NCI-H1417 (cell line): ENCODE measurements around the gene TPGS1.
A peak's percentile ranks its signal among the peaks of the same experiment; 100 is the strongest.
"Not testable (repeated sequence)": the region's sequence is repeated elsewhere in the genome, so short reads cannot be mapped to it uniquely, and the experiment has no call there.

Source experiments
- DNase-seq, 3 experiments: peaks; one replicate each; lab custom pipeline; 2025; lab: John Stamatoyannopoulos, UW

The TPGS1 gene

DNA sequence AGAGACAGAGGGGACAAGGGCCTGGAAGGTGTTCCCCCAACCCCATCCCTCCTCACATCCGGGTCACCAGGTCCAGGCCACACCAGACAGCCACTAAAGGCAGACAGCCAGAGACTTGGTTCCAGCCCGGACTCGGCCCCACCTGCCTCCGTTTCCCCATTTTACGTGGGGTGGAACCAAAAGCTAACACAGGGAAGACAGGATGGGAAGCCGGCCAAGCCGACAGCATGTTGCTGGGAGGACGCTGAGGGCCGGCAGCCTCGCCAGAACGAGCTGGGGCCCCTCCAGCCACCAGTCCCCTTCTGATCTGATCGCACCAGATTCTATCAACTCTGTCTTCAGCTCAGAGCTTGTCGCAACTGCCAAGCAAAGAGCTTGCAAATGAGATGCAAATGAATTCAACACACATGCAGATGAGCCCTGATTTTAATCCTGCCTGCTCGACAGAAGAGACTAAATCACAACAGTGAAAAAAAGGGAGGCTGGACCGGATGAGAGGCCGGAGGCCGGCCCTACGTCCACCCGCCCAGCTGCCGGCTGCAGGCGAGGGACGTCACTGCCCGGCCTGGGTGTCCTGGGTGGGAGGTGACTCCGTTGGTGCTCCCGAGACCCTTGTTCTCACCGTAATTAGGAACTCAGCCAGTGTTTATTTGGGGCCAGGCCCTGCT lies 28.9 kb upstream of the TPGS1 start:
- no peak for DNase-seq

DNA sequence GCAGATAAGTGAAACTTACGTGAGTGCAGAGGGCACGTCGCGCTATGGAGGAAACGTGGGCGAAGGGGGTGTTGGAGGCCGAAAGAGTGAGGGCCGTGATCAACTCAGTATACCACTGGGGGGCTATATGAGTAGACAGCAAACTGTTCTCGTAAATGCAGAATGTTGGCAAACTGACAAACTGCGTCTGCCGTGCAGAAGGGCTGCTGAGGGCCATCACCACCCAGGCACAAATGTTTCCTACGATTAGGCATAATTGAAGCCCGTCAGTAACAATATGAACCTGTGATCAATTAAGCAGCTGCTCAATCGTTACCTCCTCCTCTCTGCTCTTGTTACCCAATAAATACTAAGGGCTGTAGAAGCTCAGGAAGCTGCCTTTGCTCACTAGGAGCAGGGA lies 28.3 kb upstream of the TPGS1 start:
- DNase-seq, result peak in 2 of 3 experiments; percentile 39 to 70

DNA sequence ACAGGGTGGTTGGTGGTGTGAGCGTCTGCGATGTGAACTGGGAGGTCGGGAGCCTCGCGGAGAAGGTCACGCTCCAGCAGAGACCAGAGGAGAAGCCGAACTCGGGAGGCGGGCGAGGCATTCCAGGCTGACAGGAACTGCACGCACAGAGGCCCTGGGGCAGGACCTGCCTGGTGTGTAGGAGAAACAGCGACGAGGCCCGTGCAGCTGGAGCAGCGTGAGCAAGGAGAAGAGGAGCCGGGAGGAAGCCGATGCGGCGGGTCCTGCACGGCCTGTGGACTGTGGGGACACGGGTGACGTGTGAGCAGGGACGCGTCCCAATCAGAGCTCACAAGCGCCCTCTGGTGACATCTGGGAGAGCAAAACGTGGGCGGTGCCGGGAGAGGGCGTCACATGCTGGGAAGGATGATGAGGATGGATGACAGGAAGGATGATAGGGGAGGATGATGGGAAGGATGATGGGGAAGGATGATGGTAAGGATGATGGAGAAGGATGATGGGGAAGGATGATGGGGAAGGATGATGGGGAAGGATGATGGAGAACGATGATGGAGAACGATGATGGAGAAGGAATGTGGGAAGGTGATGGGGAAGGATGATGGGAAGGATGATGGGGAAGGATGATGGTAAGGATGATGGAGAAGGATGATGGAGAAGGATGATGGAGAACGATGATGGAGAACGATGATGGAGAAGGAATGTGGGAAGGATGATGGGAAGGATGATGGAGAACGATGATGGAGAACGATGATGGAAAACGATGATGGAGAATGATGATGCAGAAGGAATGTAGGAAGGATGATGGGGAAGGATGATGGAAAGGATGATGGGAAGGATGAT lies 27.1 kb upstream of the TPGS1 start:
- peak in 1 of 3 experiments; percentile 46 for DNase-seq

DNA sequence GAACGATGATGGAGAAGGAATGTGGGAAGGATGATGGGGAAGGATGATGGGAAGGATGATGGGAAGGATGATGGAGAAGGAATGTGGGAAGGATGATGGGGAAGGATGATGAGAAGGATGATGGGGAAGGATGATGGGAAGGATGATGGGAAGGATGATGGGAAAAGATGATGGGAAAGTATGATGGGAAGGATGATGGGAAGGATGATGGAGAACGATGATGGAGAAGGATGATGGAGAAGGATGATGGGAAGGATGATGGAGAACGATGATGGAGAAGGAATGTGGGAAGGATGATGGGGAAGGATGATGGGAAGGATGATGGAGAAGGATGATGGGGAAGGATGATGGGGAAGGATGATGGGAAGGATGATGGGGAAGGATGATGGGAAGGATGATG lies 26.2 kb upstream of the TPGS1 start:
- DNase-seq, result not testable (repeated sequence)

DNA sequence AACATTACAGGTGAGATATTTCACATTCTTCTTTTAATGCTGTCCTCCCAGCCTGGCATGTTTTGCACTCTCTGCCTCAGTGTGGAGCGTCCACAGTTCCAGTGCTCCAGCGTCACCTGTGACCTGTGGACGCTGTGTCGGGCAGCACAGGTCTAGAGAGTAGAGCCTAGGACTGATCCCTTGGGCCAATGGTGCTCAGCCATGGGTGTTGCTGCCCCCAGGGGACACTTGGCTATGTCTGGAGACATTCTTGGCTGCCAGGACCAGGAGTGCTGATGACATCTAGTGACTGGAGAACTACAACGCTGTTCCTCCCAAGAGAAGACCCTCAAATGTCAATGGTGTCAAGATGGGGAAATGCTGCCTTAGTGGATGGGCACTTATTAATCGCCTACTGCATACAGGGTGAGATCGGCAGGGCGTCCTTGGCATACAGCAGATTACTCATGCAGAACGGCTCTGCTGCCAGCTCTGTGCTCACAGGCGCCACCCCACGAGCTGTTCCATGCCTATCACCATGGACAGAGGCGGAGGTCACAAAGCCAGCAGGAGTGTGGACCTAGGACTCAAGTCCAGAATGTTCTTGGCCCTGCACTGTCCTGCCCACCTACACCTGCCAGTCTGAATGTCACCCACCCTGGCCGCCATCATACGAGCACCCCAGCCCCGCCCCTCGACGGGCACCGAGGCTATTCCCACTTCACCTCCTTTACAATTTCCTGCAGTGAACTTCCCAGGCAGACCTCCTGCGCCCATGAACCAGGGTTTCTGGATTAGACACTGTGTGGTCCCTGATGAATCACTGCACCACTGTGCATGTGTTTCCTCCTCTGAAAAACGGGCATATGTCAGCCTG lies 24.9 kb upstream of the TPGS1 start:
- DNase-seq, result no peak

DNA sequence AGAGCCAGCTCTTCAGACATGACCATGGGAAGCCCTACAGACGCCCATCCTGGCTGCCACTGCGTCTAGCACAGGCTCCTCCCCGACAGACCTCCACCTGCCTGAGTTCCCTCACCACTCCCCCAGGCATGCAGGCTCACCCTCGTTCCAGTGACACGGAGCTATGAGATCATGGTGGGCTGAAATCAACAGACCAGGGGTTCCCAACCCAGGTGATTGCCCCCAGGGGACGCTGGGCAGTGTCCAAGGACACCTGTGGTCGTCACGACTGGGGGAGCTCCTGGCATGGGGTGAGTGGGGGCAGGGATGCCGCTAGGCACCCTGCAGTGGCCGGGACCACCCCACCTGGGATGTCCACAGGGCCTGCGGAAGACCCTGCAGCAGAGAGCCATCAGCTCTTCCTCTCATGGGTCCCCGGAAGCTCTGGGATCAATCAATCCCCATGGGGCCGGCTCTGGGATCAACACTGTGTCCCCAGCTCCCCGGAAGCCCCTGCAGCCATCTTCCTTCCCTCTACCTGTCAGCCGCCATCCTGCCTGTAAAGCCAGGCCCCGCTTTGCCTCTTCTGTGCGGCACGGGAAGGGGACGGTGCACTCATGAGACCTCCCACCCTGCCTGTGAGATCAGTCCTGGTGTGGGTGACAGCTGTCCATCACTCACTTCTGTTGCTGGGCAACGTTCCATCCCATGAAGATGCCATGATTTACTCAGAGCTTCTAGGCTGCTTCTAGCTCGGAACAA lies 23.8 kb upstream of the TPGS1 start:
- no peak for DNase-seq

DNA sequence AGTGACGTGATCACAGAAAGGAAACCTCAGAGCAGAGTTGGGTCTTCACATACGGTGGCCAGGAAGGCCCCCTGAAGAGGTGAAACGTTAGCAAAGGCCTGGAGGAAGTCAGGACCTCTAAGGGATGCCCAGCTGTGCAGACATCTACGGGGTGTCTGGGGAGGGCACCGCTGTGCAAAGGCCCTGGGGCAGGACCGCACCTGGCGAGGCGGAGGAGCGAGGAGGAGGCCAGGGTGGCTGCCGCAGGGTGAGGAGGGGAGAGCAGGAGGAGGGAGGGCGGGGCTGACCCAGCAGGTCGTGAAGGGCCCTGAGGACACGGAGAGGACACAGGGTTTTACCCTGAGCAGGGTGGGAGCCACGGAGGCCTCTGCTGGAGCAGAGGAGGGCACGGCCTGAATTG lies 22.8 kb upstream of the TPGS1 start:
- DNase-seq, result peak in 1 of 3 experiments; percentile 52

DNA sequence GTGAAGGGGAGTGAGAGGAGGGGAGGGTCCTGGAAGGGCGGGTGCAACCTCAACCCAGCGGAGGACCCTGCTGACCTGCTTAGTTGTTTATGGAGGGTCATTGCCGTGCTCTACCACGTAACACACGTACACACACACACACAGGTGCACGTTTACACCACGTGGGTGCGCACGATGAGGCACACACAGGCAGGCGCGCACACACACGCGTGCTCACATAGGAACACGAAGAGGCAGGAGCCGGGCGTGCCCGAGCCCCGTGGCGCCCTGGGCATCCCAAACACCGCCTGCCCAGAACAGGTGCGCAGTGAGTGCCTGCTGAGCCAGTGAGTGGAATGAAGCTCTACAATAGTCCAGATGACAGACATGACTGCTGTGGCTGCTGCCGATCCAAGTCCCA lies 22.2 kb upstream of the TPGS1 start:
- DNase-seq, result peak in 2 of 3 experiments; percentile 90 to 95

DNA sequence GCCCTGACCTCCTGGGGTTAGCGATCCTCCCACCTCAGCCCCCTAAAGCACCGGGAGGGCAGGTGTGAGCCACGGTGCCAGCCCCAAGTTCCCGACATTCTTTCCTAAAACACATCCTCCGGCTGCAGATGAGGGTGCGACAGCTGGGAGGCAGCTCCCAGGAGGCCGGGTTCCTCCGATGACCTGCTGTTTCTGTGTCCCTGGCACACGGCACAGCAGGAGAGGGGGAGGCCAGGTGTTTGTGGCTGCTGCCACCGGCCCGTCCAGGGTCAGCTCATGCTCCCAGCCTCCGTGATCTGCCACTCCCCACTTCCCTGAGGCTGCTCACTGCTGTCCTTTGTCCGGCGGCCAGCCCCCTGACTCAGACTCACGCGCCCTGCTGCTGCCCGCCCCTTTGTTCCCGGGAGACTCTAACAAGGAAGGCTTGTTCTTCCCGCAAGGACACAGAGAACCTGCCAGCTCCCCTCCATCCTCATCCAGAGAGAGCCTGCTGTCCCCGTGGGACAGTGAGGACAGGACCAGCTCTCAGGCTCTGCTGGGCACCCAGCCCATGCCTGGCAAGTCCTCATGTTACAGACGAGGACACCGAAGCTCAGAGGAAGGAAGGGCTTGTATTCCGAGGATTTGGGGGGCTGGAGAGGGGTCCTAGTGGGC lies 21.6 kb upstream of the TPGS1 start:
- peak in 2 of 3 experiments; percentile 90 to 95 for DNase-seq

DNA sequence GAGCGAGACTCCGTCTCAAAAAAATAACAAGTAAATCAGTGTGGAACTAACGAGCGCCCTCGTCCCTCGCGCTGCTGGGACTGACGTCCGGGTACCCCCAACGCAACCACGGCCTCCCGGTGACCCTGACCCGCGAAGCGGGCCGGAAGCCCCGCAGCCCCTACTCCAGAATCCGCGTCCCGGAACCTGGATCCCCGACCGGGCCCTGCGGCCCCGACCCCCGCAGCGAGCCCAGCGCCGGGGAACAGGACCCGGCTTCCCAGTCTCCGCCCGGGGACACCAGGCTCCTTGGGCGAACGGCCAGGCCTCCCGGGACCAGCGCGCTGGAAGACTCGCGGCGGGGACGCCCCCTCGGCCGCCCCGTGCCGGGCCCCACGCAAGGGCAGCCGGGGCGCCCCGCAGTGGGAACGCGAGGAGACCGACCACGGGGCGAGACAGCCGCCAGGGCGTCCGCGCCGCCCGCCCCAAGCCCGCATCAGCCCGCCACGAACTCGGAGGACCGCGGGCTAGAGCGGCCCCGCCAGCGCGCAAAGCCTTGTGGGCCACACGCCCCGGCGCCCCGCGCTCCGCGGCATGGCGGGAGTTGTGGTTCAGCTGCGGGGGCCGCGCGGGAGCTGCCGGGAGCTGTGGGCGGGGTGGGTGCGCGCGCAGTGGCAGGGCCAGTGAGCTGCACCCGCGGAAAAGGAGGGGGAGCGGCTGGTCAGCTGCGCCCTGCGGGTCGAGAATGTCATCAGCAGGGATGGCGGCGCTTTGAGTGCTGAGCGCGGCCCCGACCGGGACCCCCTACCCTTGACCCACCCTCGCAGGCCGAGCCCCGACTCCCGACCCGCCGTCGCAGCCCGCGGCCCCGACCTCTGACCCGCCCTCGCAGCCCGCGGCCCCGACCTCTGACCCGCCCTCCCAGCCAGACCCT lies 18.5 kb upstream of the TPGS1 start:
- DNase-seq, result peak; percentile 97 to 100 (median 98)

DNA sequence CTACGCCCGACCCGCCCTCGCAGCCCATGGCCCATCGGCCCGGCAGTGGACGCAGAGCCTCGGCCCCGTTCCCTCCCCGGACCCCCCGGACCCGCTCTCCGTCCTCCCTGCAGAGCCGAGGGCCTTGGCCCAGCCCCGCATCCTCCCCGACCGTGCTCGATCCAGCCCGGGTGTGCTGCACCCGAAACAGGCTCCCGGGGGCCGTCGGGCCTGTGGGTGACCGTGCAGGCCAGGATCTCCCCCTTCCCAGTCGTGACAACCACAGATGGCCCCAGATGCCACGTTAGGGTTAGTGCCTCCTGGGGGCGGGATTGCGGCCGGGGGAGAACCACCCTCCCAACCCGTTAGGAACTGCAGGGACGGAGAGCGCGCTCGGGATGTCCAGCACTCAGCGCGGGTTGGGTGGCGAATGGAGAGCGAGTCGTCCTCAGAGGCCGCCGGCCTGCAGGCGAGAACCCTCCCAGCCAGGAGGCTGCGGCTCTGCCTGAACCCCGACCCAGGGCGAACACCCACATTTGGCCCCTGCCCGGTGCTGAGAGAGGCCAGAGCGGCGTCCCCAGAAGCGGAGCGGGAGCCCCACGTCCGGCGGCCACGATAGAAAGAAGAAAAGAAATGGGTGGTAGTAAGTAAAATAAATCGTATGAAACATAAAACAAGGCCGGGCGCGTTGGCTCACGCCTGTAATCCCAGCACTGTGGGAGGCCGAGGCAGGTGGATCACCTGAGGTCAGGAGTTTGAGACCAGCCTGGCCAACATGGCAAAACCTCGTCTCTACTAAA lies 17.7 kb upstream of the TPGS1 start:
- DNase-seq, result peak in 2 of 3 experiments; percentile 75 to 78

DNA sequence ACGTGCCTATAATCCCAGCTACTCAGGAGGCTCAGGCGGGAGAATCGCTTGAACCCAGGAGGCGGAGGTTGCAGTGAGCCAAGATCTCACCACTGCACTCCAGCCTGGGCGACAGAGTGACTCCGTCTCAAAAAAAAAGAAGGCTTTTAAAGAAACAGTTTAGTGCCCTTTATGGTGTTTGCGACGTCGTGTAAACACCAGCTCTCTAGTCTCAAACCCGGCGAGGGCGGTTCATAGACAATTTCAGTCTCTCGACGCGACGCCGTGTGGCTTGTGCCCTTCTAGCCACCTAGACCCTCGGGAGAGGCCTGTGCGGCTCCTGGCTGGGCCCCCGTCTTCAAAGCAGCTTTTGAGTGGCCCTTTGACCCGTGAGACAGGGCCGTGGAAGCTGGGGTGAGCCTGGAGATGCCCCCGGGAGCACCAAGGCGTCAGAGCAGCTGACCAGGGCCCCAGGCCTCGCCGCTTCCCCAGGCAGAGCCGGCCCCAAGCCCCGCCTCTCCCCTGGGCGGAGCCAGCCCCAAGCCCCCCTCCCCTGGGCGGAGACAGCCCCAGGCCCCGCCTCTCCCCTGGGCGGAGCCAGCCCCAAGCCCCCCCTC lies 16.1 kb upstream of the TPGS1 start:
- no peak for DNase-seq

DNA sequence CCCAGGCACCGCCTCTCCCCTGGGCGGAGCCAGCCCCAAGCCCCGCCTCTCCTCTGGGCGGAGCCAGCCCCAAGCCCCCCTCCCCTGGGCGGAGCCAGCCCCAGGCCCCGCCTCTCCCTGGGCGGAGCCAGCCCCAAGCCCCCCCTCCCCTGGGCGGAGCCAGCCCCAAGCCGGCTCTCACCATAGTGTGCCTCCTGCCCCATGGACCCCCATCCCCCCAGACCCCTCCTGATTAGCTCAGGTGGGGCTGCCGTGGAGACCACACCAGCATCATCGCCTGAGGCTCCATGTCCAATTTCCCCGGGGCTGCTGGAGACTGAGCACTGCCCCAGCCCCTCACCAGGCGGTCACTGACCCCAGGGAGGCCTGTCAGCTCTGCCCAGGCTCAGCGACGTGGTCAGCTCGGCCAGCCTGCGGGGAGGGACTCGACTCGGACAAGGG lies 15.2 kb upstream of the TPGS1 start:
- no peak for DNase-seq

DNA sequence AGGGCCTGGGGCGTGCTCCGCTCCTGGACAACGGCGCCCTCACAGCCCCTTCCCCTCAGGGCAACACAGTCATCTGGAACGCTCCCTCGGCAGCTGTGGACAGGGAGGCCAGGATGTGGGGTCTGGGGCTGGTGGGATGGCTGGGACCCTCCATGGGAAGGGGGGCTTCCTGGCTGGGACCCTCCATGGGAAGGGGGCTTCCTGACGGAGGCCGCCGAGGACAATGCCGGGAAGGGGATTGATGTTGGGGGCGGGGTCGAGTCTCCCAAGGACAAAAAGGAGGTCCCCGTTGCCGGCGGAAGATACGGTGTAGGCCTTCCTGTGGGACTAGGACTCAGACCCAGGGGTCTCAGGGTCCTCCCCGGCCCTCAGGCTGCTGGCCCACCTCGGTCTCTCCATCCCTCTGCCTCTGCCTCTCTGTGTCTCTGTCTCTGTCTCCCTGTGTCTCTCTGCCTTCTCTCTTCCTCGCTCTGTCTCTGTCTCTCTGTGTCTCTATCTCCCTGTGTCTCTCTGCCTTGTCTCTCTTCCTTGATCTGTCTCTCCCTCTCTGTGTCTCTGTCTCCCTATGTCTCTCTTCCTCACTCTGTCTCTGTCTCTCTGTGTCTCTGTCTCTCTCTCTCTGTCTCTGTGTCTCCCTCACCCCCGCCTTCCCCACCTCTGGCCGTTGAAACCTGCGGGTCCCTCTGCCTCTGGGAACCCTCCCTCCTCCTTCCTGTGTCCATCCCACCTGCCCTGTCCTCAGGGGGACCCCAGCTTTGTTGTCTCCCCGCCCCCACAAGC lies 13.7 kb upstream of the TPGS1 start:
- DNase-seq, result no peak

DNA sequence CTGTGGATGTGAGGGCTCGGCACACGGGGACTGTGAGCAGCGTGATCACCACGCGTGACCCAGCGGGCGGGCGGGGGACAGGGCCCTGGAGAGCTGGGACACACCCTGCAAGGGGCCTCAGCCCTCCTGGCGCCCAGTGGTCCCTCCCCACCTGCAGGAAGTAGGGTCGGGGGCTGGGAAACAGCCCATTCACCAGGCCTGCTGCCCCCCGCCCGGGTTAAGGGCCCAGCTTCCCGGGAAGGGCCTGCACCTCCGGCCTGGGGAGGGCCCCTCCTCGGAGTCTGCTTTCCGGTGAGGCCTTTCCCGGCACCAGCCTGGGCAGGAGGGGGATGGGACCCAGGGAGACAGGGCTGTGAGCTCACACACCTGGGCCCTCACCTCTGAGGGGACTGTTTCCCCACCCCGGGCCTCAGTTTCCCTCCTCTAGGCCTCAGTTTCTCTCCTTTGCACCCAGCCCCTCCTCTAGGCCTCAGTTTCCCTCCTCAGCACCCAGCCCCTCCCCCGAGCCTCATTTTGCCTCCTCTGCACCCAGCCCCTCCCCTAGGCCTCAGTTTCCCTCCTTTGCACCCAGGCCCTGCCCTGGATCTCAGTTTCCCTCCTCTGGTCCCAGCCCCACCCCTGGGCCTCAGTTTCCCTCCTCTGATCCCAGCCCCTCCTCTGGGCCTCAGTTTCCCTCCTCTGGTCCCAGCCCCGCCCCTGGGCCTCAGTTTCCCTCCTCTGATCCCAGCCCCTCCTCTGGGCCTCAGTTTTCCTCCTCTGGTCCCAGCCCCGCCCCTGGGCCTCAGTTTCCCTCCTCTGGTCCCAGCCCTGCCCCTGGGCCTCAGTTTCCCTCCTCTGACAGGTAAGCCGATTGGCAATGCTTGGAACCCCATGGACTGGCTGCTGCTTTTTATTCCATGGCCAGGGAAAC lies 12.9 kb upstream of the TPGS1 start:
- DNase-seq, result no peak

DNA sequence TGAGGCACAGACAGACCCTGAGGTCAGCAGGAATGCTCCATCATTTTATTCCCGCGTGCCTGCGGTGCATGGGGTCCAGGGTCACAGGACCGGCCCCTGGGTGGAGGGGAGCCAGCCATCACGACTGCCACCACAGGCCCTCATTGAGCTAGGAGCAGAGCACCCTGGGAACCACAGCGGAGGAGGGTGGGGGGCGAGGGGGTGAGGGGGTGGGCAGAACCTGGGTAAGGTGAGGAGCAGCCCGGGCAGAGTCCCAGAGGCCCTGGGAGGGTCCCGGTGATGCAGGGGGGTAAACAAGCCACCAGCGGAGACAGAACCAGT lies 12.3 kb upstream of the TPGS1 start:
- no peak for DNase-seq
